Activated T-cell treated with anti-CD3 and anti-CD28 coated beads, Interleukin-2, amount 50 U/mL, for 1 hour (primary cell): Measurements from ENCODE around the gene MSANTD1.

Experiments
- DNase-seq: peaks from one replicate; pipeline ENCODE4 v3.0.0-alpha.2; 2020

Gene MSANTD1

DNA sequence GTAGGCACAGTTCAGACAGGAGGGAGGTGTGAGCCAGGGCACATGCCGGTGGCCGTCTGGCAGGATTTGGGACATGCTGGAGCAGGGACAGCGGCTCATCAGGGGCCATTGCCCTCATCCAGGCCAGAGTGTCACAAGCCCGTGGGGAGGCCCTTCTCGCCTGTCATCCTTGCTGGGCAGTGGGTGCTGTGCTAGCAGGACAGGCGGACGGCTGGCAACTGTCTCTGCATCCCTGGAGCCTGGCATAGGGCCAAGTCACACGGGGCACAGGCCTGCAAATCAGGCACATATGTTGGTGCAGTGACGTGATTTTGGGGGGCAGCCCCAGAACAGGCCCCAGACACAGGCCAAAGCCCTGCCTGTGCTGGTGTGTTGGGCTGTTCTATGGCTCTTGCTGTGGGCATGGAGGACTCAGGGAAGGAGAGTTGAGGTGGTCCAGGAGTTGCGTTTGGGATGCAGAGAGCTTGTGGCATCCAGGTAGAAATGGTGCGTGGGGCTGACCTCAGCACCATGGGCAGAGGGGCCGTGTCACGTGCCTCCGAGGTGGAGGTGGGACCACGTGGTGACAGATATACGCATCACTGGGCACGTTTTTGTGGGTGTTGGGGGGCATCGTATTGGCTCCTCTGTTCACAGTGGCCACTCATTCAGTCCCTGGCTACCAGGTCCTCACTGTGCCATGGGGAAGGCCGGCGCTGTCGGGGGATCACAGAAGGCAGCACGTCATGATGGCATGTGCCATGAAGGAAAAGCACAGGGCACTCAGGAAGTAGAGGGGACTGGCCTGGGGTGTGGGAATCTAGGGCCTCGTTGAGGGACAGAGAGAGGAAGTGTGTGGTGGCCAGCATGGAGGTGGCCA lies 14.6 kb upstream of the MSANTD1 start:
- DNase-seq, result no peak

- DNase-seq, result no peak
Observed at GRCh38 chr4:3235030-3235345, 14.0 kb upstream of the MSANTD1 start.

GRCh38 chr4:3235581-3235980 lies 13.4 kb upstream of the MSANTD1 start:
- no peak for DNase-seq

GRCh38 chr4:3236326-3236878 lies 12.6 kb upstream of the MSANTD1 start:
- DNase-seq, result no peak

DNA sequence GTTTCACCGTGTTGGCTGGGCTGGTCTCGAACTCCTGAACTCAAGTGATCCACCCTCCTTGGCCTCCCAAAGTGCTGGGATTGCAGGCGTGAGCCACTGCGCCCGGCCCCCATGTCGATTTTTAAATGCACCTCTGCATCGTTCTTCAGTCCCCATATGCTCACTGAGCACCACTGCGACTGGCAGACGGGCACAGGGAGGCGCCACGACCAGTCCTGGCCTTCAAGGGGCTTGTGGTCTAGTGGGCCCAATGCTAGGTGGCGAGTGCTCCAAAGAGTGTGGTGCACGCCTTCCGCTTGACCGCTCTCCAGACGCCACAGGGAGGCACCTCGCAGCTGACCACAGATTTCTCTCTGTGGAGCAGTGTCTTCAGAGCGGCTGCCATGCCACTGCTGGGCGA lies 11.7 kb upstream of the MSANTD1 start:
- no peak for DNase-seq

DNA sequence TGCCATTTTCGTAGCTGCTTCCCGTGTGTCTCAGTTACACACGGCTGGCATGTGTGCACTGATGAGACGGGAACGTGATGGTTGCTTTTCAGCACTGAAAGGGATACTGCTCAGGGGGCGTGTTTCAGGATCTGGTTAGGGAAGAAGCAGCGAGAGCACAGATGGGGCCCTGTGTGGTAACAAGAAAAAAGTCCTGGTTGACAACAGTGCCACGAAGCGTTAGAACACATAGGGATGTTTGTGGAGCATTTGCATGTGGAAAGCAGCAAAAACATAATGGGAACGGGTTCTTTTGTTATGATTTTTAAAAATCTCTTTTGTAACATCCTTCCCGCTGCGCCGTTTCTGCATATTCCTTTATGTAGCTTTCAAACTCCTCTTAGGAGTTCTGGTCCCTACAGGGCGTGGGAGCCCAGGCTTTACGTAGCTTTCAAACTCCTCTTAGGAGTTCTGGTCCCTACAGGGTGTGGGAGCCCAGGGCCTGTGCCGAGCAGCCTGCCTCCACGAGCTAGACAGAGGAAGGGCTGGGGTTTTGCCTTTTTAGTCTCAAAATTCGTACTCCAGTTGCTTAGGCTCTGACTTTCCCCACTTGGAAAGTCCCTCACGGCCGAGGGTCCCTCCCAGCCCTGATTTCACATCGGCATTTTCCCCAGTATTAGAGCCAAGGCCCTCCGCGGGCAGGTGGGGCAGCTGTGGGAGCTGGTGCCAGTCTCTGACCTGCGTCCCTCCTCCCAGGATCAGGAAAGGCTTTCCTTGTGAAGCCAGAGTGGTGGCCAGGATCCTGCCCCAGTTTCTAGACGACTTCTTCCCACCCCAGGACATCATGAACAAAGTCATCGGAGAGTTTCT lies 11.0 kb upstream of the MSANTD1 start:
- no peak for DNase-seq

- DNase-seq, result no peak
Observed at GRCh38 chr4:3238721-3239120, 10.2 kb upstream of the MSANTD1 start.

- DNase-seq, result no peak
Observed at GRCh38 chr4:3239303-3239702, 9.7 kb upstream of the MSANTD1 start.

GRCh38 chr4:3239998-3240920 lies 8.7 kb upstream of the MSANTD1 start:
- no peak for DNase-seq

GRCh38 chr4:3240936-3241522 lies 7.9 kb upstream of the MSANTD1 start:
- no peak for DNase-seq

- DNase-seq, result no peak
Observed at GRCh38 chr4:3241898-3242524, 6.9 kb upstream of the MSANTD1 start.

DNA sequence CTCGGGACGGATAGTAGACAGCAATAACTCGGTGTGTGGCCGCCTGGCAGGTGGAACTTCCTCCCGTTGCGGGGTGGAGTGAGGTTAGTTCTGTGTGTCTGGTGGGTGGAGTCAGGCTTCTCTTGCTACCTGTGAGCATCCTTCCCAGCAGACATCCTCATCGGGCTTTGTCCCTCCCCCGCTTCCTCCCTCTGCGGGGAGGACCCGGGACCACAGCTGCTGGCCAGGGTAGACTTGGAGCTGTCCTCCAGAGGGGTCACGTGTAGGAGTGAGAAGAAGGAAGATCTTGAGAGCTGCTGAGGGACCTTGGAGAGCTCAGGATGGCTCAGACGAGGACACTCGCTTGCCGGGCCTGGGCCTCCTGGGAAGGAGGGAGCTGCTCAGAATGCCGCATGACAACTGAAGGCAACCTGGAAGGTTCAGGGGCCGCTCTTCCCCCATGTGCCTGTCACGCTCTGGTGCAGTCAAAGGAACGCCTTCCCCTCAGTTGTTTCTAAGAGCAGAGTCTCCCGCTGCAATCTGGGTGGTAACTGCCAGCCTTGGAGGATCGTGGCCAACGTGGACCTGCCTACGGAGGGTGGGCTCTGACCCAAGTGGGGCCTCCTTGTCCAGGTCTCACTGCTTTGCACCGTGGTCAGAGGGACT lies 5.7 kb upstream of the MSANTD1 start:
- DNase-seq, result no peak

DNA sequence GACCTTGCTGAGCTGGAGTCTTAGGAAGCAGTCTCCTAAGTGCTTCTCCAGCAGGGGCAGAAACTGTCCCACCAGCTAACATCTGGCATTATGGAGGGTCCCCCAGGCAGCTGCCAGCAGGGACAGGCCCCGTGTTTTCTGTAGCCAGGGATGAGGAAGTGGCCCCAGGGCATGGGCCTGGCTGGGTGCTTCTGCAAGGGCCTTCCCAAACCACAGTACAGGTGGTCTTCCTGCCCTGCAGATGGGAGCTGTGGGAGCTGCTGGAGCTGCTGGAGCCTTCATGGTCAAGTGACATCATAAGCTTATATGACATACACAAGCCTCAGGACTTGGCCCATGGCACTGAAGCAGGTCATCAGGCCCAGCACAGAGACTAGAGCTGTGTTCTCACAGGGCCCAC lies 5.0 kb upstream of the MSANTD1 start:
- DNase-seq, result no peak

- DNase-seq, result no peak
Observed at GRCh38 chr4:3244747-3245146, 4.2 kb upstream of the MSANTD1 start.

DNA sequence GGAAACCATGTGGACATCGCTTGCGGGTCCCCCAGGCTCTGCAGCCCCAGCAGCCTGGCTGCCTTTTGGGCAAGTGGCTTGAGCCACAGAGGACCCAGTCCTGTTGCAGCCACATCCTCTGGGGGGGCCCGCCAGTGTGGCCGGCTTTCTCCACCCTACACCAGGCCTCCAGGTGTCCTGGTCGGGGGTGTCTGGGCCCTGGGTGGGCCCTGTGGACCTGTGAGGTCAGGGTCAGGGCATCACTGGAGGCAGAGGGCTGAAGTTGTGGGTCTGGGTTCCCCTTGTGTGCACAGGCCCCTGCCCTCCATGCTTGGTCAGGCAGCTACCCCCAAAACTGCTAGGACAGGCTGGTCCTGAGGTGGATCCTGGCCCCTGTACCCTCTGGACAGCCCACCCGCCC lies 3.3 kb upstream of the MSANTD1 start:
- no peak for DNase-seq

DNA sequence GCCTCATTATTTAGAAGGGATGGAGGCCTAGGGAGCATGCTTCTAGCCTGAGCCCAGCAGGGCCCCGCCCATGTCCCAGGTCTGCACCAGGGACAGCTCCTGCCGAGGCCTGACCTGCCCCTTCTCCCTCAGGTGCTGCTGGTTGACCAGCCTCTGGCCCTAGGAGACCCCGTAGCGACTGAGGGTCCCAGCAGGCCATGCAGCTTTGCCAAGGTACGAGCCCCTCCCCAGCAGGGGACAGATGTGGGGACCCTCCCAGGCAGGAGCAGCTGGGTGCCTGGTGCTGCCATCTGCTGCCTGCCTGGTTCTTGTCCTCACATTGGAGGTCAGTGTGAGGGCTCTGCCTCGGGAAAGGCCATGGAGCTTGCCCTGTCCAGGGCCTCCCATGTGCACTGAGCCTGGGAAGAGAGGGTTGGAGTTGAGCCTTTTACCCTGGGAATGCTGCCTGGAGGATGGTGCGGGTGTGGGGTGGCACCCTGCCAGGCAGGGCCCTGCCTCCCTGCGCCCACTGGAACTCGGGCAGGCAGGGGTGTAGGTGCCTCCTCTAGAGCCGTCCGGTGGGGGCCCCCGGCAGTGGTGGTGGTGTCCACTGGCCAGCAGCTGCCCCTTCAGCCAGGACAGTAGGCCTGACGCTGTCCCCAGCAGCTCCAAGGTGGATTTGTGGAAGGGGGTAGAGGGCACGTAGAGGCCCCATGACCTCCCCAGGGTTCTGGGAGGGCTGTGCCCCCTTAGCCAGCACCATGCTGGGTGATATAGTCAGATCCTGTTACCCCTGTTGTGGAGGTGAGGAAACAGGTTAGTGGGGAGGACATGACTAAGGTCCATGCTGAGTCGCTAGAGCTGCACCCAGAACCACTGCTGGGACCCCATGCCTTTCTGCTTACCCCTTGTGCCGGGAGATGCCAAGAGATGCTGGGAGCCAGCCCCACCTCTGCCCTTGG lies 2.2 kb upstream of the MSANTD1 start:
- DNase-seq, result no peak

DNA sequence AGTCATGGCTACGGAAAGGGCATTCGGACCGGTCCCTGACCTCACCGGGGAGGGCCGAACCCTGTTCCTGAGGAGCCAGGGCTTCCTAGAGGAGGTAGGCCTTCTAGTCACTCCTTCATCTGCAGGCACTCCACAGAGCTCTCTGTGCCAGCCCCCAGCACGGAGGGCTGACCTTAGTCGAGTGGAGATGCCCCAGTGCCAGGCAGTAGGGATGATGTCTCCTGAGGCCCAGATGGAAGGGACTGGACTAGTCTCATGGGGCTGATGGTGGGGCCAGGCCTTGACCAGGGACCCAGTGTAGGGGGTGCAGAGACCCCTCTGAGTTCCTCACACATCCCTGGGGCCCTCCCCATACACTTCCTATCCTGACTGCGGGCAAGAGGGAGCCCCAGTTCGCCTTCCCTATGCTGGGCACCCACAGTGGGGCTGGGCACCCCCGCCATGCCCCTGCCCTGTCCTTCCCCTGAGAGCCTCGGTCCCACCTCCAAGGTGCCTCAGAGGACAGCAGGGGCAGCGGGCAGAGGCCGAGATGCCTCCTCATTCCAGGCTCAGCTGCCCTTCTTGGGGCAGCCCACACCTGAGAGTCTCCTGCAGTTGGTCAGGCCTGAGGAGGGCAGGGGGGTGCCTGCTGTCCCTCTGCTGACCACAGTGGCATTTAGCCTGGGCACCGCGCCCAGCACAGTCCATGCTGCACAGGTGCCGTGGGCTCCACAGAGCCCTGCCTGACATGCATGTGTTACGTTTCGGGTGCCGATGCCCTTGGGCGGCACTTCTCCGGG lies 1.4 kb upstream of the MSANTD1 start:
- no peak for DNase-seq

GRCh38 chr4:3248178-3248480 lies 830 bp upstream of the MSANTD1 start:
- DNase-seq, result no peak

- no peak for DNase-seq
Observed at GRCh38 chr4:3249711-3250437, 915 bp downstream of the MSANTD1 start.
